IMR-90 (cell line): ENCODE results near the gene INKA1.

Source experiments
- BHLHE40 ChIP-seq: fragments of 150-350 bp; IDR thresholded peaks from 2 replicates; pipeline ENCODE4 v1.6.1; 2016; ENCODE audit warnings: mild to moderate bottlenecking, low read depth, low read length
- CTCF ChIP-seq: conservative IDR thresholded peaks from 2 replicates; pipeline ENCODE4 v1.5.1; 2012; ENCODE audit warnings: mild to moderate bottlenecking, low read depth, low read length, improper control_type of control experiment
- RAD21 ChIP-seq: IDR thresholded peaks from 2 replicates; pipeline ENCODE4 v1.6.1; 2012; ENCODE audit warnings: low read length, improper control_type of control experiment
- RCOR1 ChIP-seq: IDR thresholded peaks from 2 replicates; pipeline ENCODE4 v1.6.1; 2012; ENCODE audit warnings: mild to moderate bottlenecking, low read length, improper control_type of control experiment; ENCODE audit not compliant: insufficient replicate concordance
- RFX5 ChIP-seq: IDR thresholded peaks from 2 replicates; pipeline ENCODE4 v1.8.0; 2012; ENCODE audit warnings: low read depth, mild to moderate bottlenecking, low read length, moderate library complexity

GRCh38 chr3:49799105-49799504 lies 4.0 kb upstream of the INKA1 start:
- TF ChIP-seq CTCF: no peak
- no peak for TF ChIP-seq RAD21
- TF ChIP-seq RCOR1: no peak
- no peak for TF ChIP-seq BHLHE40
- TF ChIP-seq RFX5: no peak
